Choroid plexus epithelial cell (primary cell): ENCODE measurements around the gene ZNF143.

Source experiments
- DNase-seq: peaks from one replicate; pipeline ENCODE4 v3.0.0-alpha.2; 2010; ENCODE audit warnings: low read depth
- H3K4me3 ChIP-seq: 2 replicates; pipeline ENCODE4 v1.5.1; 2011; ENCODE audit warnings: low read depth, mild to moderate bottlenecking, control low read depth, low read length, moderate library complexity
- CTCF ChIP-seq: conservative IDR thresholded peaks from 2 replicates; pipeline ENCODE4 v1.5.1; 2011; ENCODE audit warnings: low read depth, mild to moderate bottlenecking, control low read depth, inconsistent platforms, low read length, moderate library complexity

Gene ZNF143

GRCh38 chr11:9566561-9567063 lies 105.8 kb downstream of the ZNF143 start:
- DNase-seq = peak; percentile 97
- no peak overlapping the region for H3K4me3 ChIP-seq
- no peak for TF ChIP-seq CTCF

DNA sequence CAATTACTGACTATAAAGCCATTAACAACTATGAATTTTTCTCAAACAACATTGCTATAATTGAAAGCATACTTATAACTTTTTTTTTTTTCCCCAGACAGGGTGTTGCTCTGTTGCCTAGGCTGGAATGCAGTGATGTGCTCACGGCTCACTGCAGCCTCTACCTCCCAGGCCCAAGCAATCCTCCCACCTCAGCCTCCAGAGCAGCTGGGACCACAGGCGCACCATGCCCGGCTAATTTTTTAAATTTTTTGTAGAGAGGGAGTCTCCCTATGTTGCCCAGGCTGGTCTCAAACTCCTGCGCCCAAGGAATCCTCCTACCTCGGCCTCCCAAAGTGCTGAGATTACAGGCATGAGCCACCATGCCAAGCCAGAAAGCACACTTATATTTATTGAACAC lies 106.6 kb downstream of the ZNF143 start:
- DNase-seq = no peak
- no peak for TF ChIP-seq CTCF
- no peak overlapping the region for H3K4me3 ChIP-seq

DNA sequence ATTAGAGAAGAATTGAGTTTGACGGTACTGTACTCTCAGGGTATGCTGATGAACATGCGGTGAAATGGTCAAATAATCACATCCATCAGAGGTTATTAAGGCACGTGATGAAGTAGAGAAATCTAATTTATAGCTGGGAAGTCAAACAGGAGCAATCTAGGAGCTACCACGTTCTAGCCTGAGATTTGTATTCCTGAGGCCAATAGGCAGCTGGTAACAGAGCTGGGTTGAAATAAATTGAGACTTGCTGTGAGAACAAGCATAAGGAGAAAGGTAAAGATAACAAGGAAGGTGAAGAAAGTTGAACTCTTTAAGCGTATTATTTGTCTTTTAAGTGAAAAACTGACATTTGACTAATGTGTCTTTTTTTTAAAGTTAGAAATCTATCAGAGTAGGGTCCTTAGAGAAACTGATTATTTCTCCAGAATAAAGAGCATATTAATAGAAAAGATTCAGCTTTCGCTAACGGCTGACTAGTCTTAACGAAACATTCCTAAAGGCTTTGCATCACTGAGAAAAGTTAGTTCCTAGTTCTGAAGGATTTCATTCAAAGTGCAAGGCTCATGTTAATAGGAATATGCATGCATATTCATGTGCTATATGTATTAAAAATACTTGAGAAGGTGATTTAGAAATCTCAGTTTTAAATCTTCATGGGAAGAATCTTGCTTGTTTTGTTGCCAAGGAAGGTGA lies 107.5 kb downstream of the ZNF143 start:
- no peak overlapping the region for H3K4me3 ChIP-seq
- no peak for TF ChIP-seq CTCF
- peak; percentile 23 for DNase-seq

GRCh38 chr11:9568854-9569587 lies 108.2 kb downstream of the ZNF143 start:
- TF ChIP-seq CTCF = no peak
- no peak overlapping the region for H3K4me3 ChIP-seq
- DNase-seq = peak; percentile 96

- DNase-seq = no peak
- no peak overlapping the region for H3K4me3 ChIP-seq
- TF ChIP-seq CTCF = no peak
Measured at GRCh38 chr11:9569588-9570164, 108.9 kb downstream of the ZNF143 start.

GRCh38 chr11:9570313-9571025 lies 109.7 kb downstream of the ZNF143 start:
- no peak overlapping the region for H3K4me3 ChIP-seq
- no peak for DNase-seq
- no peak for TF ChIP-seq CTCF
